Activated CD8-positive, alpha-beta T cell treated with anti-CD3 and anti-CD28 coated beads for 36 hours (primary cell): ENCODE data around the gene SPART. TPM values are rescaled to one million over a fixed set of nuclear protein-coding genes. Genes with fewer than 3 reads are reported as not detected.

Experiments used
- ATAC-seq: fragments of 200-7000 bp; cut with Tn5 transposase; one replicate; pipeline ENCODE4 v1.10.0; 2021; ENCODE audit warnings: mild to moderate bottlenecking, moderate library complexity
- CTCF ChIA-PET: fragments of 350-600 bp; sonication (Branson Sonifier 250); formaldehyde crosslinking; loops from one replicate; lab custom pipeline; 2021; ENCODE audit warnings: antibody characterized with exemption; lab: Charles Lee
- POLR2A ChIA-PET: fragments of 350-600 bp; sonication (Branson Sonifier 250); formaldehyde crosslinking; loops from one replicate; lab custom pipeline; 2021; ENCODE audit warnings: antibody characterized with exemption; lab: Charles Lee
- DNase-seq: peaks from one replicate; pipeline ENCODE4 v3.0.0-alpha.2; 2020
- H3K27ac Mint-ChIP-seq: one replicate; pipeline ENCODE4 v1.8.0; 2021; ENCODE audit warnings: mild to moderate bottlenecking, mixed read lengths
- H3K27me3 Mint-ChIP-seq: one replicate; pipeline ENCODE4 v1.8.0; 2021; ENCODE audit warnings: mixed read lengths
- H3K36me3 Mint-ChIP-seq: one replicate; pipeline ENCODE4 v1.8.0; 2021; ENCODE audit warnings: low read depth, mixed read lengths
- H3K4me1 Mint-ChIP-seq: one replicate; pipeline ENCODE4 v1.8.0; 2021; ENCODE audit warnings: low read depth, mixed read lengths
- H3K4me3 Mint-ChIP-seq: one replicate; pipeline ENCODE4 v1.8.0; 2021; ENCODE audit warnings: mild to moderate bottlenecking, moderate library complexity, mixed read lengths
- H3K9me3 Mint-ChIP-seq: one replicate; pipeline ENCODE4 v1.8.0; 2021; ENCODE audit warnings: mixed read lengths
- intact Hi-C: fragments of 100-400 bp; cut with micrococcal nuclease; formaldehyde crosslinking; loops from one replicate; pipeline ENCODE4 v1.10.0; 2022
- total RNA-seq, 2 experiments: library from RNA; stranded (reverse); gene quantifications; one replicate each; pipeline ENCODE4 v1.2.3, GENCODE V29; 2021
- TF ChIP-seq, protein P1 (sequence below): fragments of 200-600 bp; IDR thresholded peaks from one replicate; pipeline ENCODE4 v1.8.0; 2022; ENCODE audit warnings: antibody characterized with exemption, mild to moderate bottlenecking

The SPART gene
- total RNA-seq, 2 experiments from 2014 or later: 16.0 to 16.4 TPM

DNA sequence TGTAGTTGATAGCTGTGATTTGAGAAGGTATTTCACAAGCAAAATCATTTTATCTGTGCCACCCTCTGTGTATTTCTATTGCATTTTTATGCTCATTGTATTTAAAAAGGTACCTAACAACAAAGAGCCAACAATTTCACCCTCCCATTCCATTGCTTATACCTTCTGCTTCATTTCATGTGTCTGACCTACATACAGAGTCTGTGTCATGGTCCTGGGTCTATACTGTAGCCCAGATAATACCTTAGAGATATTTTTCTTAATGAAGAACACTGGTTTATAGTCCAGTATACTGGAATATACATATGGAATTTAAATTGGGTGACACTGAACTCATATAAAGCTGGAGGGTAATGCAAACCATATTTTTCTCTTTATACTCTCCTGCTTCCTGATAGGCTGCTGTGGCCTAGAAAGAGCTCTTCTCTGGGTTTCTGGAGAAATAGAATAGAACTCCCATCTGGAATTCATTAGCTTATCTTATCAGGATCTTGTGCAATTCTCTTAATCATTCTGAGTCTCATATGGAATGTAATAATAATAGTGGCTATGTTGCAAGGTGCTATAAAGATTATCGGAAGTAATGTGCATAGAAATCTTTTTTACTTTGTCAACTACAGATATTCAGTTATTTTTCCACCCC lies 31.8 kb upstream of the SPART start:
- CTCF ChIA-PET: no interaction called here
- Mint-ChIP-seq H3K36me3 (no peaks in the 10 kb centered on the region), H3K4me3 (no peak overlapping the region), H3K9me3 (no peaks in the 10 kb centered on the region), H3K27me3 (no peaks in the 10 kb centered on the region), H3K27ac (no peak overlapping the region), H3K4me1 (no peaks in the 10 kb centered on the region)
- TF ChIP-seq, protein P1, sequence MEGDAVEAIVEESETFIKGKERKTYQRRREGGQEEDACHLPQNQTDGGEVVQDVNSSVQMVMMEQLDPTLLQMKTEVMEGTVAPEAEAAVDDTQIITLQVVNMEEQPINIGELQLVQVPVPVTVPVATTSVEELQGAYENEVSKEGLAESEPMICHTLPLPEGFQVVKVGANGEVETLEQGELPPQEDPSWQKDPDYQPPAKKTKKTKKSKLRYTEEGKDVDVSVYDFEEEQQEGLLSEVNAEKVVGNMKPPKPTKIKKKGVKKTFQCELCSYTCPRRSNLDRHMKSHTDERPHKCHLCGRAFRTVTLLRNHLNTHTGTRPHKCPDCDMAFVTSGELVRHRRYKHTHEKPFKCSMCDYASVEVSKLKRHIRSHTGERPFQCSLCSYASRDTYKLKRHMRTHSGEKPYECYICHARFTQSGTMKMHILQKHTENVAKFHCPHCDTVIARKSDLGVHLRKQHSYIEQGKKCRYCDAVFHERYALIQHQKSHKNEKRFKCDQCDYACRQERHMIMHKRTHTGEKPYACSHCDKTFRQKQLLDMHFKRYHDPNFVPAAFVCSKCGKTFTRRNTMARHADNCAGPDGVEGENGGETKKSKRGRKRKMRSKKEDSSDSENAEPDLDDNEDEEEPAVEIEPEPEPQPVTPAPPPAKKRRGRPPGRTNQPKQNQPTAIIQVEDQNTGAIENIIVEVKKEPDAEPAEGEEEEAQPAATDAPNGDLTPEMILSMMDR: no peak
- DNase-seq: no peak
- POLR2A ChIA-PET: interaction anchor here (0.6 kb wide), 1 partner anchor 63 kb away, joined by 3 read pairs; no protein-coding TSS in a partner anchor
- no peak for ATAC-seq
- intact Hi-C loops: no loop called here

DNA sequence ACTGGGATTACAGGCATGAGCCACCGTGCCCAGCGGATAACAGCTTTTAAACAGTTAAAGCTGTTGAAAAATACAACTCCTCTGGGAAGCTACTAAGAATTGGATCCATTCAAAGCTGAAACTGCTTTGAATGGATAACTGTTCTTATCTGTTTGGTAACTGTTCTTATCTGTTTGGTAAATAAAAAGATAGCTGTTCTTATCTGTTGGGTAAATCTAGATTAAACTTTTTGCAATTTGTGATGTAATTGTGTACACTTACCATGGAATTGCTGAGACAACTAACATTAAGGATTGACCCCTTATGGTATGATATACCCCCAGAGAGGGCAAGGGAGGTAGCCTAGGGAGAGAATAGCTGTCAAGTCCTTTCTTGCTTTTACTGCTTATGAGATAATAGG lies 27.9 kb upstream of the SPART start:
- ATAC-seq: no peak
- H3K4me3 Mint-ChIP-seq: no peak overlapping the region
- no peak for DNase-seq
- no peak overlapping the region for H3K27ac Mint-ChIP-seq
- H3K36me3 Mint-ChIP-seq: no peaks in the 10 kb centered on the region
- no peaks in the 10 kb centered on the region for H3K4me1 Mint-ChIP-seq
- CTCF ChIA-PET: no interaction called here
- intact Hi-C loops: no loop called here
- POLR2A ChIA-PET: no interaction called here
- TF ChIP-seq, protein P1: no peak
- H3K27me3 Mint-ChIP-seq: no peaks in the 10 kb centered on the region
- H3K9me3 Mint-ChIP-seq: no peaks in the 10 kb centered on the region

DNA sequence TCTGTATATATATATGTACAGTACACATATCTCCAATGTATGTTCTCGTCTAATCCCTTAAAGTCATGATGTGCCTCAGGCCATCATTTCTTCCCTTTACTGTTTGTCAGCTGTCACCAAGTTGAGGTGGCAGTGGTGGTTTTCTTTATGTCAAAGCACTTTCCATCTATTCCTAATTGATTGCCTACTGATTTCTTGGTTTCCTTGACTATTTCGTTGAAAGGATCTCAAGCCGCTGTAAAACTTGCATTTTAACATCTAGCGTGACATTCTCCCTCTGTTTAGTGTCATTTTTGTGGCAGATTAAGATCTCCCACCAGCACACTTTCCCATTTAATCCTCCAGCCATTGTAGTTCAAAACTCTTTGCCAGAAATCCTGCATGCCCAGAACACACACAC lies 25.0 kb upstream of the SPART start:
- H3K27me3 Mint-ChIP-seq: no peaks in the 10 kb centered on the region
- TF ChIP-seq, protein P1: no peak
- DNase-seq (no peak), ATAC-seq (no peak)
- H3K27ac Mint-ChIP-seq: no peak overlapping the region
- CTCF ChIA-PET: no interaction called here
- no peaks in the 10 kb centered on the region for H3K9me3 Mint-ChIP-seq
- H3K4me1 Mint-ChIP-seq: no peaks in the 10 kb centered on the region
- H3K4me3 Mint-ChIP-seq: no peak overlapping the region
- intact Hi-C loops: no loop called here
- H3K36me3 Mint-ChIP-seq: no peaks in the 10 kb centered on the region
- POLR2A ChIA-PET: no interaction called here

DNA sequence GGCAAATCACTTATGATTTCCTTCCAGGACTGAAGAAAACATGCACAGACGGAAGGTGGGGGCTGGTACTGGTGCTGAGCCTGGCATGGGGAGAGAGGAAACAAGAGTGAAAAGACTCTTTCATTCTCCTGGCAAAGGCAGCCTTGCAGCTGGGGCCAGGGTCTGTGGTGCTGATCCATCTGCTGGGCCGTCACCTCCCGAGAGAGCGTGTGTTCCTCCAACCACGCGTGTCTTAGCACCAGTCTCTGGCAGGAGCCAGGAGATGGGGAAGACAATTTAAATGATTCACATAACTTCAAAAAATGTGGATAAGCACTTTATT lies 23.9 kb upstream of the SPART start:
- Mint-ChIP-seq H3K27me3 (no peaks in the 10 kb centered on the region), H3K4me3 (no peak overlapping the region), H3K36me3 (no peaks in the 10 kb centered on the region), H3K9me3 (no peaks in the 10 kb centered on the region), H3K4me1 (no peaks in the 10 kb centered on the region), H3K27ac (no peak overlapping the region)
- ChIA-PET POLR2A (no interaction called here), CTCF (interaction anchor here (1.1 kb wide), 1 partner anchor 26 kb away, joined by 3 read pairs; no protein-coding TSS in a partner anchor)
- TF ChIP-seq, protein P1: no peak
- intact Hi-C loops: no loop called here
- DNase-seq (no peak), ATAC-seq (no peak)

DNA sequence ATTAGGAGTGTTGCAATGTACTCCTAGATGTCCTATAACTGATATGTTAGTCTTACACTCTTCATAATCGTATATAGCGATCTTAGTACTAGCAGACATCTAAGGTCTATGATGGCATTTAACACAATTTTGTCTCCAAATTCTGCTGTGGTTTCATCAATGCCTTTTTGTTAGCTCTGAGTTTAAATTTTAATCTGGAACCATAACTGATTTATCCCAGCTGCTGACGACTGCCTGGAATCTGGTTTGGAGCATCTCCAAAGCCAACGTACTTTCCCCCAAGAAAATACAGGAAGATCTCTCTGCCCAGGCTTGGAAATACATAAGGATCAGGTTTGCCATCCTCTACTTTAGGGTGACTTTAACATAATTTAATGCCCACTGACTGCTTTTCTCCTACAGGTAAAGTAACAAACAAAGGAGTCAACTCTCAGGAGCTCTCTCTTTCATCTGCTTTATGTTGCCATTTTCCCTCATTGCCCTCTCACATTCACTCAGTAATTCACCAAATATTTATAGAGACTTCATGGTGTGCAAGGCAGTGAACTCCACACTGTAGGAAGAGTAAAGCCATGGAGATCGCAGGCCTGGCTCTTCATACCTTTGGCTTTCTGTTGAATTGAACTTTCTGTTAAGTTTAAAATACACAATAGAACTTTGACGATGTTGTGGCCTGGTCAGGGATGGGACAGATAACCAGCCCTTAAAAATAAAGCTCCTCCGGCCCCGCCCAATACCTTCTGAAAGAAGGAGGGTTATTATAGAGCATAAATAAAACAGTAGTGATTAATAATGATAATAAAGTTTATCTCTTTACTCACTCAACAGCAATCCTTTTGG lies 23.3 kb upstream of the SPART start:
- DNase-seq: no peak
- Mint-ChIP-seq H3K9me3 (no peaks in the 10 kb centered on the region), H3K36me3 (no peaks in the 10 kb centered on the region), H3K27me3 (no peaks in the 10 kb centered on the region), H3K27ac (no peak overlapping the region), H3K4me3 (no peak overlapping the region), H3K4me1 (no peaks in the 10 kb centered on the region)
- TF ChIP-seq, protein P1: no peak
- CTCF ChIA-PET: interaction anchor here (1.1 kb wide), 2 partner anchors 26 to 38 kb away, joined by 3 to 5 read pairs; no protein-coding TSS in a partner anchor
- no peak for ATAC-seq
- intact Hi-C loops: no loop called here
- POLR2A ChIA-PET: no interaction called here
